Limb (tissue), 2 donors: Measurements from ENCODE around the gene MYOD1.

Experiments used
- DNase-seq, 2 donors: peaks; one replicate each; pipeline ENCODE4 v3.0.0-alpha.2; 2016; ENCODE audit errors: extremely low spot score in 2 of 2

Gene MYOD1

DNA sequence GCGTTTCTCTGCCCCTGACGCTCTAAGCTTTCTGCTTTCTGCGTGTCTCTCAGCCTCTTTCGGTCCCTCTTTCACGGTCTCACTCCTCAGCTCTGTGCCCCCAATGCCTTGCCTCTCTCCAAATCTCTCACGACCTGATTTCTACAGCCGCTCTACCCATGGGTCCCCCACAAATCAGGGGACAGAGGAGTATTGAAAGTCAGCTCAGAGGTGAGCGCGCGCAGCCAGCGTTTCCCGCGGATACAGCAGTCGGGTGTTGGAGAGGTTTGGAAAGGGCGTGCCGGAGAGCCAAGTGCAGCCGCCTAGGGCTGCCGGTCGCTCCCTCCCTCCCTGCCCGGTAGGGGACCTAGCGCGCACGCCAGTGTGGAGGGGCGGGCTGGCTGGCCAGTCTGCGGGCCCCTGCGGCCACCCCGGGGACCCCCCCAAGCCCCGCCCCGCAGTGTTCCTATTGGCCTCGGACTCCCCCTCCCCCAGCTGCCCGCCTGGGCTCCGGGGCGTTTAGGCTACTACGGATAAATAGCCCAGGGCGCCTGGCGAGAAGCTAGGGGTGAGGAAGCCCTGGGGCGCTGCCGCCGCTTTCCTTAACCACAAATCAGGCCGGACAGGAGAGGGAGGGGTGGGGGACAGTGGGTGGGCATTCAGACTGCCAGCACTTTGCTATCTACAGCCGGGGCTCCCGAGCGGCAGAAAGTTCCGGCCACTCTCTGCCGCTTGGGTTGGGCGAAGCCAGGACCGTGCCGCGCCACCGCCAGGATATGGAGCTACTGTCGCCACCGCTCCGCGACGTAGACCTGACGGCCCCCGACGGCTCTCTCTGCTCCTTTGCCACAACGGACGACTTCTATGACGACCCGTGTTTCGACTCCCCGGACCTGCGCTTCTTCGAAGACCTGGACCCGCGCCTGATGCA is at the start of gene MYOD1:
MYOD1 (plus strand) TSS at position 544 of the 910 bp plus-strand sequence; CDS start at position 756, 212 bp downstream.
- peak in 1 of 2 donors; percentile 74 for DNase-seq

DNA sequence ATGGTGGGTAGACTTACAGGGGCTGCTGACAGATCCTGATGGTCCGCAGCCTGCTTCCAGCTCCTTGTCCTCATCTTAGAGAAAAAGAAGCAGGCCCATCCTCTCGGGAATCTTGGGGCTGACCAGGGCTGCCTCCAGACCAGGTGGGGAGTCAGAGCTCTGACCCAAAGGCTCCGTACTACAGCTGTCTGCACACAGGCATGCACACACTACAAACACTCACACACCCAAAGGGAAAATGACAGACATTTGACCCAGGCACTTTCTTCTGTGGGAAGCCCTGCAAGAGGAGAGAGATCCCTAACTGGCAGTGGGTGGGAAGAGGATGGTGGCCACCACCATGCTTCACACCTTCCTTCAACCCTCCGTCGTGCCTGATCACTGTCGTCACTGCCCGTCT is 46.9 kb upstream of the MYOD1 start:
- DNase-seq = no peak

DNA sequence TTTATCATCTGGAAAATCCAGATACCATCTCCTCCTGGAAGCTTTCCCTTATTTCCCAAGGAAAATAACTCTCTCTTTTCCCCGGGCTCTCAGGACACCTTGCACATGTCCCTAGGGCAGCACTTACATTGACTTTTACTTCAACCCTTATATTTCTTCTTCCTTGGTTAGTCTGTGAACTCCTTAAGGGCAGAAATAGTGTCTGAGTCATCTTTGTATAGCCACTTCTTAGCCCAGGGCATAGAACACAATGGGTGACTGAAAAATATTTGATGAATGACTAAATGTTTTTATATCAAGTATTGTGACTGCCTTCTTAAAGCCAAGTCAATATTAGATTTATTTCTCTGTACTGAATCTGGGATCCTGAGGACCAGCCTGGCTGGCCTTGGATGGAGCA is 45.4 kb upstream of the MYOD1 start:
- DNase-seq = no peak

DNA sequence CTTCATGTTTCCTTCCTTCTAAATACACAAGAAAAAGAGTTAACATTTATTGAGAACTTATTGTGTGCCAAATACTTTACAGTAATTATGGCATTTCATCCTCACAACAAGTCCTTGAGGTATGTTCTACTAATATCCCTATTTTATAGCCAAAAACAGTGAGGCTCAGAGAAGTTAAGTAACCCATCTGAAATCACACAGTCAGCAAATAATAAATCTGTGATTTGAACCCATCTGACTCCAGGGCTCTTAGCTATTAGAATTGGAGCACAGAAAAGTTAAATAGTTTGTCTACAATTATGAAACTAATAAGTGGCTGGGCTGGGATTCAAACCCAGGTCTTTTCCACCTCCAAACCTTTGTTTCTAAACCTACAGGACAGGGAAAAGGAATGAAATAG is 36.5 kb upstream of the MYOD1 start:
- DNase-seq = no peak

DNA sequence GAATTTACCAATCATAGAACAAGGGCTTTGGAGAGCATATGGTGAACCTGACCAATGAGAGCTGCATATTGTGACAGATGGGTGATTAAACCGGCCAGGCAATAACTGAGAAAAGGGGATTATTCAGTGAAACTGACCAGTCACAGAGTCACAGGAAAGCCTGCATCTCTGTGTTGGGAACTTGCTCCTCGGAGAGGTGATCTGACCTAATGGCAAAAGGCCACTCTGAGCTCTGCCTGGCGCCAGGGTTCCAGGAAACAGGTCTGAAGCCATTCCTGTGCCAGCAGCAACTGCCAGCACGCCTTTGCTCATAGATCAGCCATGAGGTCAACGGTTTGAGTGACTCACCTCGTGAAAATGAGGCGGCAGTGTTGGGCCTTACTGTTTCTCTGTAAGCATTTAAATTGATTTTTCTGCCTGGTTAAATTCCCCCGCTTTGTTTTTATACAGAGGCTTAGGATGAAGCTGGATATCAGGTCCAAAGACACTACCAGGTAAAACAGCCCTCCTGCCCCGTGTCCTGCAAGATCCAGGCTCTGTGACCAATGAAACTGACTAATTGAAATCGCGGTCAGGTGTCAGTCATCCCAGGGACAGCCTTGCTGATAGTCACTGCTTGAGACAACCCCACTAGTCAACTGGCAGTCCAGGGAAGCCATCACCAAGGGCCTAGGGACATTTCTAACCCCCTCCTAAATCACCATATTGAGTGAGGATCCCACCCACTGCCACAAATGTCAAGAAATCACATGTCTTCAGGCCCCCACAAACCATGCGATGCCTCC is 35.8 kb upstream of the MYOD1 start:
- DNase-seq = no peak

DNA sequence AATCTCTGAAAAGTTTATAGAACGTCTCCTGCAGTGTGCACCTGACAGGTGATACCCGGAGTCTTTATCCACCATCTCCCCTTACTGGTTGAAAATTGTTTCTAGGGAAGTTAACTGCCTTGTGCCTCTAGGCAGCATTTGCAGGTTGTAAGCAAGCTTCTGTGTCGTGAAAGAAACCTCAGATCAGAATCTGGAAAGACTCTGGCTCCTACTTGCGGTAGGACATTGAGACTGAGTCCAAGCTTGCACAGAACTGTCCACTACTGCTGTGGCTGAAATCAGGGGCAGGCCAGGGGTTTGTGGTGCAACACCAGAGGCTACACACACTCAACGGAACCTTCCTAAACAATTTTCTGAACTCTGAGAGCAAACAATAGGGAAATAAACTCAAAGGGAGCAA is 34.8 kb upstream of the MYOD1 start:
- DNase-seq = no peak

DNA sequence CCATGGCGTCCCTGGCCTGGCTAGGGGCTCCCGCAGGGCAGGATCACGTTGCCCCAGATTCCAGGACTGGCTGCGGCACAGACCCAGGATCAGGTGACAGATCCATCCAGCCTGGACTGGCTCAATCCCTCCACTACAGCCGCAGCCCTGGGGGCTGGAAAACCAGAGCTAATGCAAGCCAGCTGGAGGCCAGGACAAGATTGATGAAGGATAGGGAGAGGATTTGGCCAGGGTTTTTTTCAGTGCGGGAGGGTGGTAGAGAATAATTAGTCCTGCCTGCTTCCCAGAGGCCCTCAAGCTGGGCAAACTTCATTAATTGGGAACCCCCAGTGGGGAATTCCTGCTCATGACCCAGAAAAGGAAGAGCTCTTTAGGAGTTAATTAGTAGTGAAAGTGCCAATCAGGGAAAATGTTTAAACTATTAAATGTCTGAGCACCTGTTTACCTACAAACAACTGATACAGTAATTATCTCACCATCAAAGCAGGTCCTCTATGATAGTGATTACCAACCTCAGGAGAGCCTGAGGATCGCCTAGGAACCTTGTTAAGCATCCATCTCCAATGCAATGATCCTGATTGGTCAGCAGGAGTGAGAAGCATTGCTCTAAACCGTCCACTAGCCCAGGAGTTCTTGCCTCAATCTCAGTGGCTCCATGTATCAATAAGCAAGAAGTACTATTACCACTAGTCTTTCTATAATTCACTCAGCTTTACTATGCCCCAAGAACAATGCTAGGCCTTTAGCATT is 33.0 kb upstream of the MYOD1 start:
- peak in 1 of 2 donors; percentile 58 for DNase-seq

DNA sequence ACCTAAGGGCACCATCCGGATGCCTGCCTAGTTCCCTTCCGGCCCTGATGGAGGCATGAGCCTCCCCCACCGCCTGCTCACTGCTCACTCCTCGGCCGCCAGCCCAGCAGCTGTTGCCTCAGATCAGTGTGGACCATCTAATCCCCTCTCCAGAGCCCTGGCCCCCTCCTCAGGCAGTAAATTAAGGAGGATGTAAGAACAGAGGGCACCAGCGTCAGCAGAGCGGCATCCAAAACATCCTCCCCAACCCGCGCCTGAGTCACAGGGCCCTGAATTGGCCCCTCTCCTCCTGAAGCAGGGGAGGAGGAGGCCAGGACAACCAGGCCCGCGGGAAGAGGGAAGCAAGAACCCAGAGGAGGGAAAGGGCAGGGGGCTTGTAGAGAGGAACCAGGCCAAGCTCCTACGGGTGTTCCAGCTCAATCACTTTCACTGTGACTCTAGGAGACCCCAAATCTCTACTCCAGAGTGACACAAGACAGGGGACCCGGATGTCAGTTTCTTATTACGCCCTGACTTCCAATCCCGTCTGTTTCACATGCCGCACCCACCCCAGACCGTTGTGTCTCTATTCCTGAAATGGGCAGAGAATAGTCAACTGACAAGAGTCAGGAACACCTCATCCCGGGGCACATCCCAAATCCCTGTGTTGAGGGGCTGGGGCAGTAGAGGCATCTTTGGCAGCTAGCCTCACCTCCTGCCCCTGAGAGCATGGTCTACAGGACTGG is 31.3 kb upstream of the MYOD1 start:
- DNase-seq = peak; percentile 59 to 73

DNA sequence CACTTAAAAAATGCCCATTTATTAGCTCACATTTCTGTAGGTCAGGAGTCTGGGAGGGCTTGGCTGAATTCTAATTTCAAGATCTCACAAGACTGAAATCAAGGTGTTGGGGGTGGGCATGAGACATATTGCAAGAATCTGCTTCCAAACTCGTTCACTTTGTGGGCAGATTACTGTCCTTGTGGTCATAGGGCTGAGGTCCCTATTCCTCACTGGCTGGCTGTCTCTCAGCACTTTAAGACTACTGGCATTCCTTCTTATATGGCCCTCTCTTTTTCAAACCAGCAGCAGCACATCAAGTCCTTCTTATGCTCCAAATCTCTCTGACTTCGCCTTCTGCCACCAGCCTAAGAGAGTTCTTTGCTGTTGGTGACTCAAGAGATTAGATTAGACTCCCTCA is 27.8 kb upstream of the MYOD1 start:
- no peak for DNase-seq

DNA sequence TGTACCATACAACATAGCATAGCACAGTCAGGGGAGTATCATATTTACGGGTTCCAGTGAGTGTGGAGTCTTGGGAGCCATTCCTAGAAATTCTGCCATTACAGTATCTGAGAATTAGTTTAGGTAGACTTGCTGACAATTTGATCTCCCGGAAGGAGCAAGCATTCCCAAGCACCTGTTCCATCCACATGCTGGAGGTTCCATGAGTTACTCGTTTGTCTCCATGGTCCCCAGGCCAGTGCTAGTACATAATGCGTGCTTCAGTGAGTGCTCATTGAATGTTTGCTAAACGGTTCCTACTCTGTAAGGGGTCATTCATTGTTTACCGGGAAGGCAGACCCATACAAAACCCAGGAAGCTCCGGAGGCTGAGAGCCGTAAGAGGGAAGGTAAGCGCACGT is 27.4 kb upstream of the MYOD1 start:
- no peak for DNase-seq

DNA sequence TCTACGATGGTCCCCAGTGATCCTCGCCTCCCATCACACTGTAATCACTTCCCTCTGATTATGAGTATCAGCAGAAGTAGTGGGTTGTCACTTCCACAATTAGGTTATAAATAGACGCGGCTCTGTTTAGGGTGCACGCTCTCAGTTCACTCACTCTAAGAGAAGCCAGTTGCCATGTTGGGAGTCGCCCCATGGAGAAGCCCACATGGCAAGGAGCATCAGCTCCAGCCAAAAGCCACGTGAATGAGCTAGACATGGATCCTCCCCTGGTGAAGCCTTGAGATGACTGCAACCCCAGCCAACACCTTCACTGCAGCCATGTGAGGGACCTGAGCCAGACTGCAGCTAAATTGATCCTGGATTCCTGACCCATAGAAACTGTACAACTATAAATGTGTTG is 26.4 kb upstream of the MYOD1 start:
- DNase-seq = no peak

DNA sequence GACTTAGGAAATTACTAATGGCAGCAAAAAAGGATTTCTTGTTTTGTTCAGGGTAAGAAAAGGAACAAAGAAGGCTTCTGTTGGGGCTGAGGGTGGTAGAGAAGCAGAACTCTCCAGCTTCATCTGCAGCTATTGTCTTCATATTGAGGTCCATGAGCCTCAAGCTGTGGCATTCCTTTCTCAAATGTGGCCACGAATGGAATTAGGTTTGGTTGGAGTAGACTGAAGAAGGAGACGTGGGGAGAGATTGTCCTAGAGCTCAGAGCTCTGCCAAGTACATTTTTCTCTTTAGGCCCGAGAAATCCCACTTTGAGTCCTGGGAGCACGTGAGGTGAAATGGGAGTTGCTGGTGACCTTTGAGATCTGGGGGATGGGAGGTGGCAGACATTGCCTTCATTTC is 25.8 kb upstream of the MYOD1 start:
- no peak for DNase-seq

DNA sequence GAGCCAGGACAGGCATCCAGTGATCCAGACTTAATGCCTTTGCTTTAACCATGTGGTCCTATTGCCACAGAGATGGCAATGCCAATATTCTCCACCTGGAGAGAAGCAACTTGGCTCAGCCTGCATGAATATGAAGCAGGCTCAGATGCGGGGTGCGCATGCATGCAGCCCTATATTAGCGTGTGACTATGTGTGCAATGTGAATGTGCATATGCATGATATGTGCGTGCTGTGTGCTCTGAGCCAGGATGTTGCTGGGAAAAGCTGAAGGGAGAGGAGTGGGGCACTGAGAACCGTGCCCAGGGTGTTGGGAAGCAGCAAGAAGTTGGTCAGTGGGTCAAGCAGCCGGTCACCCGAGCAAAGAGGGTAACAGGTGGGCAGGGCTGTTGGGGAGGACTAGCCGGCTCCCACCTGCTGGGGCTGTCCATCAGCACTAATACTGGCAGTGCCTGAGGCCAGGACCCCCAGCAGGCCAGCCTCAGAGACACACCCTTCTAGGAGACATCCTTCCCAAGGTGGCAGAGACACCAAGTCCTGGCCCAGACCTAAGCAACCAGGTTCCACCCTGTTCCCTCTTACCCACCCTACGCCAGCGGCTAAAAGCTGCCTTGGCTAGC is 24.8 kb upstream of the MYOD1 start:
- DNase-seq = no peak

DNA sequence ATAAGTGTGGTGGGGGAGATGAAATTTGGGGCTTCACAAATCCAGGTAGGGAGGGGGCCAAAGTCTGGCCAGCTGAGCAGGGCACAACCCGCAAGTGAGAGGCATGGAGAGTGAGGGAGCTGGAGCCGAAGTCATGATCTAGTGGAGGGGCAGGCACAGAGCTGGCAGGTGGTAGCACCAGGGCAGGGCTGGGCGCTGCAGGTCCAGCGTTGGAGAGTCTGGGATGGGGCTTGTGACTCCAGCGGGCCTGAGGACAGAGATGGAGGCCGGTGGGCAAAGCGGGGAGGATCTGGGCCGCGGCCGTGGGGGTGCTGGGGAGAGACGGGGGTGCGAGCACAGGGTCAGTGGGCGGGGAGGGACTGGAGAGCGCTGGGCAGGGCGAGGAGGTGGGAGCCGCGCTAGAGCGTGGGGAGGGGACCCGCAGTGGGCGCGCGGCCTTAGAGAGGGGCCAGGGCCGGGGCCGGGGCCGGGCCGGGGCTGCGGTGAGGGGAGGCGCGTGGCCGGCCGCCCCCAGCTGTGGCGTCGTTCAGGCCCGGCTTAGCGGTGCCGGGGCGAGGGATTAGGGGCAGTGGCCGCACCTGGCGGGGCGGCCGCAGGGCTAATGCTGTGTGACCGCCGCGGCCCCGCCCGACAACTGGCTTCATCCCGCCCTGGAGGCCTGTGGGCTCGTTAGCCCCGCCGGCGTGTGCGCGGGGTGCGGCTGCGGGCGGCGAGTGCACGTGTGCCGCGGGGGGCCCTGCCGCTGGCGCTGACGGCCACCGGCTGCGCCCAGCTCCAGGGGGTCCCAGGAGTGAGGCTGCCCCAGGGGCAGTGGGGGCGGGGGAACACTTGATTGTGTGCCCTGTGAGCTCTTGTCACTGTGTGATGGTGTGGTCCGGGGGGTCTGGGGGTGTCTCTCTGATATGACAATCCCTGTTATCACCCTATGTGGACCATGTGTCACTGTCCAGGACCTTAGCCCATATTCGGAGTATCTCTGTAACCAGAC is 23.6 kb upstream of the MYOD1 start:
- peak in 1 of 2 donors; percentile 48 for DNase-seq

DNA sequence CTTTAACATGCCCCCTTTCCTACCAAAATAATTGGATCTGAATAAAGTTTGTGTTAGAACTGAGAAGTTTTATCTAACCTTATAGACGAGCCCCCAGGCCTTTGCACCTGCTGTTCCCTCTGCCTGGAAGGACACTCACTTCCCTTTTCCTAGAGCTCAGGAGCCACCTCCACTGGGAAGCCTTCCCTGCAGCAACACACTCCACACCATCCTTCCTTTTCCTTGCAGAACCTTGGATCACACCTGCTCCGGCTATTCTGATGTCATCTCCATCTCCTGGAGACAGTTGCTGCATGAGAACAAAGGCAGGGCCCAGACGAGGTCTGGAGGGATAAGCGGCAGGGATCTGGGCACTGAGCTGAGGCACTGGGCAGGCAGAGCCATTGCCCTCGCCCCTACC is 22.6 kb upstream of the MYOD1 start:
- DNase-seq = no peak

DNA sequence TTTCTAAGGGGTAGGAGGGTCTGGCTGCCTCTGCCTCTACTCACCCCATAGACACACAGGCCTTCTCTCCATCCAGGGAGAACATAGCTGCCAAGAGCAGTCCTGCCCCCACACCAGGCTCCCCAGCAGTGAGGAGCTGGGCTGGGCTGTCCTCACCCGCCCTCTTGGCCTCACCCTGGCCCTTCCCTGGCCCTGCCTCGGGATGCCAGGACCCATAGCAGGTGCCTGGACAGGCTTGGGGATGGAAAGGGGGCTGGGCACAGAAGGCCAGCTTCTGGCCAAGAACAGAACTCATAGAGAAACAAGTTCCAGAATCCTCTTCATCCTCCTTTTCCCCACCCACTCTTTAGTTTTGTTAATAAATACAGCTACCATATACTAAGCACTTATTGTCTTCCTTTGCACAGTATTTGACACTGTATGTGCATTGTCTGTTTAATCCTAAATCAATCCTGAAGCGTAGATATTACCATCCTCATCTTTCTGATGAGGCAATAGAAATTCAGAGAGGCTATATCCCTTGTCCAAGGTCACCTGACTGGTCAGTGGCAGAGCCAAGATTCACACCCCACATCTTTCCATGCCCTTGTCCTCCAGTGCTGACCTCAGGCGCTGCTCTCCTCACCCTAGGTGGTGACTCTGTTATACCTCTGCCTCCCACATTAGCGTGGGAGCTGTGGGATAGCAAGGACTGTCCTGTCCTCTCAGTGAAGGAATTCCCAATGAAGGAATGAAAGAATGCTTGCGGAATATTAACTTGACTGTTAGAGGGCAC is 22.0 kb upstream of the MYOD1 start:
- no peak for DNase-seq

DNA sequence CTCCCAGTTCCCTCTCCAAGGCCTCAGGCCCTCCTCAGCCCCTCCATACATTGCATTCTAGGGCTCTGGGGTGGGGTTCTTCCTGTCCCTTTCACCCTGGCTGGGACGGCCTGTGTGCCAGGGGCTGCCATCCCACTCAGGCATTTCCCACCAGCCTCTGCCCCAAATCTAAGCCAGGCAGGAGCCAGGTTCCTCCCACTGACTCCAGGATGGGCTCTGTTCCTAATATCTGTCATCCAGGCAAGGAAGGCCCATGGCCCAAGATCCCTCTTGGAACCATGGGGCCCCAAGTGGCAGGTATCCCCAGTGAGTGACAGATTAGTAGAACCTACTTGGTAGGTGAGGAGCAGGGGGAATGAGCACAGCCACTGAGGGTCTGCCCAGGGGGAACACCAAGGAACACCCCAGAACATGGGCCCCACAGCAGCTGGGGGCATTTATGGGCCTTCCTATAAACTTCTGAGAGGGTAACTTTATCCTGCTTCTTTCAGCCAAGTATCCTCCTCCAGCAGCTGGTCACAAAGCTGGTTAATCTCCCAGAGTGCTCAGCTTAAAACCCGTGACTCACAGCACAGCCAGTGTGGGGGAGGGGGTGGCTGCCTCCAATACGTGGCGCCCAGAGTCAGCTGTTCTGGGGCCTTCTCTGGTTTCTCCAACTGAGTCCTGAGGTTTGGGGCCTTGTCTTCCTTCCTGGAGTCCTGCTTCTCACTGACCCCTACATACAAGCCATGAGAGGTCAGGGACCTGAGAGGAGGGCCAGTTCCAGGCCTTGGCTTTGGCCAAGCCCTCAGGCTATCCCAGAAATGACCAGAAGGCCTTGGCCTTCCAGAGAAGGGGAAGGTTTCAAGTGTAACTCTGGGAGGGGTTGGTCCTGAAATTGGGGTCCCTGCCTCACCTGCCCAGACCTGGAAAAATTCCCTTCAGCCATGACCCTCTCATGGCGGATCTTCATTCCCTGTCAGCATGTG is 19.9 kb upstream of the MYOD1 start:
- peak; percentile 74 to 76 for DNase-seq

DNA sequence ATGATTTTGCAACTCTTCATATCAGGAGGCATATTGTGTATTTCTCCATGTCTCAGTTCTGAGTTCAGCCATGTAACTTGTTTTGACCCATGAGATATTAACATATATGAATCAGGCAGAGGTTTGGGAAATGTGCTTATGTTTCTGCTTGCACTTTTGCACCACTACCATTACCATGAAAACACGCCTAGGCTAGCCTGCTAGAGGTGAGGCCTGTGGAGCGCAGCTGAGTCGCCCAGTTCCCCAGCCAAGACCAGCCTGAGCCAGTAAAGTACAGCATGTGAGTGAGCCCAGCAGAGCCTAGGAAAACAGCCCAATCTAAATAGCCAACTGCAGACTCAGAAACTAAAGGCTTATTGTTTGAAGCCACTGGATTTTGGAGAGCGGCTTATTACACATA is 18.4 kb upstream of the MYOD1 start:
- no peak for DNase-seq
